ENCODE measurements around the gene MACROH2A2. TPM values are rescaled to one million over a fixed set of nuclear protein-coding genes. Genes with fewer than 3 reads are reported as not detected.

MACROH2A2 gene
- total and polyA plus RNA-seq, 2 of the 13 experiments (the other 11 are each of a cell fraction or from before 2014, with no cell fraction given), result 9.8 to 43.1 TPM

- no peak for TF ChIP-seq ZBTB40 (IDR thresholded peaks at IDR 0.05)
- TF ChIP-seq ZBTB40 (CRISPR knock-in tag; IDR thresholded peaks at IDR 0.05), result peak; percentile 75; the same call in 1 of the 2 replicates
- TF ChIP-seq JUND (CRISPR knock-in tag; IDR thresholded peaks at IDR 0.05), result 0 out of 2 replicates have a peak, but pooled peaks have one; percentile 26
- no peak for TF ChIP-seq ZNF710 (CRISPR knock-in tag; IDR thresholded peaks at IDR 0.05; ENCODE audit: borderline replicate concordance)
- no peak for TF ChIP-seq THAP7 (CRISPR knock-in tag; IDR thresholded peaks at IDR 0.05)
- no peak; the same call in 1 of the 2 replicates for TF ChIP-seq CAMTA2 (CRISPR knock-in tag; IDR thresholded peaks at IDR 0.05; ENCODE audit: borderline replicate concordance)
- no peak; the same call in 1 of the 2 replicates for TF ChIP-seq ZBTB3 (CRISPR knock-in tag; IDR thresholded peaks at IDR 0.05; ENCODE audit: borderline replicate concordance, low read depth)
- TF ChIP-seq RAD51 (IDR thresholded peaks at IDR 0.05; ENCODE audit: borderline replicate concordance), result no peak
- TF ChIP-seq JDP2 (CRISPR knock-in tag; IDR thresholded peaks at IDR 0.05; ENCODE audit: borderline replicate concordance), result no peak
- no peak for TF ChIP-seq CEBPG (CRISPR knock-in tag; IDR thresholded peaks at IDR 0.05)
- TF ChIP-seq ZNF569 (CRISPR knock-in tag; IDR thresholded peaks at IDR 0.05; ENCODE audit: borderline replicate concordance), result no peak
- peak; percentile 70 for TF ChIP-seq TEAD3 (CRISPR knock-in tag; optimal IDR thresholded peaks at IDR 0.05; ENCODE audit: borderline replicate concordance)
- no peak for TF ChIP-seq ZSCAN25 (CRISPR knock-in tag; IDR thresholded peaks at IDR 0.05)
- TF ChIP-seq SP4 (CRISPR knock-in tag; IDR thresholded peaks at IDR 0.05), result peak; percentile 34; the same call in 1 of the 2 replicates
- no peak for TF ChIP-seq ZNF207 (IDR thresholded peaks at IDR 0.05; ENCODE audit: borderline replicate concordance)
- TF ChIP-seq ZFP36L1 (CRISPR knock-in tag; IDR thresholded peaks at IDR 0.05), result peak; percentile 69; the same call in 1 of the 2 replicates
- TF ChIP-seq MAF1 (CRISPR knock-in tag; IDR thresholded peaks at IDR 0.05; ENCODE audit: borderline replicate concordance), result 0 out of 2 replicates have a peak, but pooled peaks have one; percentile 47
- no peak for TF ChIP-seq ADNP (CRISPR knock-in tag; IDR thresholded peaks at IDR 0.05)
Measured at GRCh38 chr10:70132098-70133029, 79.7 kb downstream of the MACROH2A2 start, which contains the start of gene AIFM2 (continued).
